GM23338 (cell line): Measurements from ENCODE around the gene SERGEF. TPM values are rescaled to one million over a fixed set of nuclear protein-coding genes. Genes with fewer than 3 reads are reported as not detected.

Experiments used
- ETS1 ChIP-seq: IDR thresholded peaks from 2 replicates; pipeline ENCODE4 v1.6.1; 2016; ENCODE audit warnings: antibody characterized with exemption
- EZH2phosphoT487 ChIP-seq: fragments of 200-600 bp; sonication (generic); IDR thresholded peaks from one replicate; pipeline ENCODE4 v1.8.1; 2018; ENCODE audit warnings: antibody characterized with exemption; ENCODE audit not compliant: unreplicated experiment
- REST ChIP-seq: IDR thresholded peaks from one replicate; pipeline ENCODE4 v1.6.1; 2018; ENCODE audit warnings: antibody characterized with exemption; ENCODE audit not compliant: unreplicated experiment
- STAT1 ChIP-seq: IDR thresholded peaks from one replicate; pipeline ENCODE4 v1.6.1; 2016; ENCODE audit warnings: antibody characterized with exemption; ENCODE audit not compliant: unreplicated experiment
- ZNF462 ChIP-seq: fragments of 250-450 bp; sonication (Bioruptor Pico); IDR thresholded peaks from 2 replicates; pipeline ENCODE4 v1.5.0; 2020; ENCODE audit warnings: mild to moderate bottlenecking, moderate library complexity
- polyA plus RNA-seq: library from polyadenylated mRNA; unstranded; fragments of >200 nt; fragmentation: Nextera tagmentation; extraction: Ambion mirVana; gene quantifications from 2 replicates; pipeline ENCODE4 v1.2.1, GENCODE V29; 2016
- total RNA-seq: library from RNA; depleted of rRNA; stranded (reverse); fragments of >200 nt; shearing (Covaris generic); gene quantifications from 2 replicates; pipeline ENCODE4 v1.2.3, GENCODE V29; 2014

Gene SERGEF
- total and polyA plus RNA-seq, 2 experiments from 2014 or later = 24.2 to 27.9 TPM

DNA sequence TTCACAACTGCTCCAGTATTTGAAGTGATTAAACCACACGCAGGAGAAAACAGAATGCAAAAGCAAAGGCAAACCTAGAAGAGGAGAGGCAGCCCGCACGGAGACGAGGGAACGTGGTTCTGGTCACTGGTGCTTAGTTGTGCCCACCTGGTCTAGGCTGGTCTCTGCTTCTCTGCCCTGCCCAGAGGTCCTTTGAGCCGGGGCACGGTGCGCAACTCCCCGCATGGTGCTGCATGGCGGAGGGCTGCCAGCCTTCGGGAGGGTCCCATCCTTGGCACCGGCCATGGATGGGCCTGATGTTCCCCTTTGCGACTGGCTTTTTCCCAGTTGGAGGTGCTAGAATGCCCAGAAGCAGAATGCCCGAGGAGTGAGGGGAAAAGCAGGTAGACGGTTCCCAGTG is 232.2 kb downstream of the SERGEF start (continued):
- TF ChIP-seq ZNF462 = no peak
- no peak for TF ChIP-seq EZH2phosphoT487
- TF ChIP-seq REST = no peak
- TF ChIP-seq ETS1 = no peak
- no peak for TF ChIP-seq STAT1
